ENCODE results near the gene C5orf63.

GRCh38 chr5:127041571-127041970 is 31.7 kb downstream of the C5orf63 start:
- TF ChIP-seq SP1 (IDR thresholded peaks at IDR 0.05) (no peak), SUZ12 (IDR thresholded peaks at IDR 0.05) (no peak)

Measured in HEK293T (cell line).